Astrocyte (in vitro differentiated cells and primary cell): ENCODE measurements around the gene MAG. TPM values are rescaled to one million over a fixed set of nuclear protein-coding genes. Genes with fewer than 3 reads are reported as not detected.

Experiments used
- DNase-seq: peaks from one replicate; pipeline ENCODE4 v3.0.0-alpha.2; 2010; ENCODE audit warnings: low read depth
- FAIRE-seq: peaks from 2 replicates; lab custom pipeline; 2011; peaks lifted over from hg19 to GRCh38; lab: Jason Lieb, UNC
- H2AFZ ChIP-seq: 2 replicates; pipeline ENCODE4 v1.6.0; 2012; ENCODE audit warnings: low read depth, low read length, inconsistent platforms
- H3K27ac ChIP-seq: 2 replicates; pipeline ENCODE4 v1.5.1; 2011; ENCODE audit warnings: low read depth, low read length, inconsistent platforms
- H3K27me3 ChIP-seq: 2 replicates; pipeline ENCODE4 v1.6.0; 2011; ENCODE audit warnings: low read length, inconsistent platforms; ENCODE audit not compliant: insufficient read depth
- H3K36me3 ChIP-seq: 2 replicates; pipeline ENCODE4 v1.5.1; 2011; ENCODE audit warnings: low read length, inconsistent platforms; ENCODE audit not compliant: insufficient read depth
- H3K4me1 ChIP-seq: 2 replicates; pipeline ENCODE4 v1.5.1; 2011; ENCODE audit warnings: low read length, inconsistent platforms; ENCODE audit not compliant: insufficient read depth
- H3K4me2 ChIP-seq: 2 replicates; pipeline ENCODE4 v1.6.0; 2012; ENCODE audit warnings: low read length, inconsistent platforms
- H3K4me3 ChIP-seq: 2 replicates; pipeline ENCODE4 v1.5.1; 2011; ENCODE audit warnings: low read depth, mild to moderate bottlenecking, low read length, inconsistent platforms; ENCODE audit not compliant: insufficient read depth
- H3K79me2 ChIP-seq: 2 replicates; pipeline ENCODE4 v1.6.0; 2012; ENCODE audit warnings: mild to moderate bottlenecking, low read length, inconsistent platforms; ENCODE audit not compliant: insufficient read depth
- H3K9ac ChIP-seq: 2 replicates; pipeline ENCODE4 v1.6.0; 2012; ENCODE audit warnings: mild to moderate bottlenecking, low read length, inconsistent platforms
- H3K9me3 ChIP-seq: 2 replicates; pipeline ENCODE4 v1.5.1; 2012; ENCODE audit warnings: low read depth, mild to moderate bottlenecking, low read length, inconsistent platforms; ENCODE audit not compliant: insufficient read depth
- H4K20me1 ChIP-seq: 2 replicates; pipeline ENCODE4 v1.6.0; 2012; ENCODE audit warnings: low read length, inconsistent platforms; ENCODE audit not compliant: insufficient read depth
- H3K27ac Mint-ChIP-seq: one replicate; pipeline ENCODE4 v1.8.0; 2021; ENCODE audit warnings: mild to moderate bottlenecking, mixed read lengths; ENCODE audit not compliant: unreplicated experiment
- H3K27me3 Mint-ChIP-seq: one replicate; pipeline ENCODE4 v1.8.0; 2021; ENCODE audit warnings: low read depth, mixed read lengths; ENCODE audit not compliant: unreplicated experiment
- H3K36me3 Mint-ChIP-seq: one replicate; pipeline ENCODE4 v1.8.0; 2021; ENCODE audit warnings: low read depth, mixed read lengths; ENCODE audit not compliant: unreplicated experiment
- H3K4me1 Mint-ChIP-seq: one replicate; pipeline ENCODE4 v1.8.0; 2021; ENCODE audit warnings: low read depth, mixed read lengths; ENCODE audit not compliant: unreplicated experiment
- H3K4me3 Mint-ChIP-seq: one replicate; pipeline ENCODE4 v1.8.0; 2021; ENCODE audit warnings: mild to moderate bottlenecking, moderate library complexity, mixed read lengths; ENCODE audit not compliant: unreplicated experiment
- H3K9me3 Mint-ChIP-seq: one replicate; pipeline ENCODE4 v1.8.0; 2021; ENCODE audit warnings: mild to moderate bottlenecking, mixed read lengths; ENCODE audit not compliant: unreplicated experiment
- EZH2 ChIP-seq: IDR thresholded peaks from 2 replicates; pipeline ENCODE4 v1.6.1; 2012; ENCODE audit warnings: mild to moderate bottlenecking, low read length, inconsistent platforms; ENCODE audit not compliant: insufficient read depth
- total RNA-seq: library from RNA; stranded (reverse); gene quantifications from 2 replicates; pipeline ENCODE4 v1.2.1, GENCODE V29; 2021
- TF ChIP-seq, protein P1 (sequence below): IDR thresholded peaks from 2 replicates; pipeline ENCODE4 v1.5.1; 2011; ENCODE audit warnings: low read depth, mild to moderate bottlenecking, inconsistent platforms, low read length, moderate library complexity; ENCODE audit not compliant: insufficient read depth

Gene MAG
- total RNA-seq, 1 donor from 2014 or later, result not detected

DNA sequence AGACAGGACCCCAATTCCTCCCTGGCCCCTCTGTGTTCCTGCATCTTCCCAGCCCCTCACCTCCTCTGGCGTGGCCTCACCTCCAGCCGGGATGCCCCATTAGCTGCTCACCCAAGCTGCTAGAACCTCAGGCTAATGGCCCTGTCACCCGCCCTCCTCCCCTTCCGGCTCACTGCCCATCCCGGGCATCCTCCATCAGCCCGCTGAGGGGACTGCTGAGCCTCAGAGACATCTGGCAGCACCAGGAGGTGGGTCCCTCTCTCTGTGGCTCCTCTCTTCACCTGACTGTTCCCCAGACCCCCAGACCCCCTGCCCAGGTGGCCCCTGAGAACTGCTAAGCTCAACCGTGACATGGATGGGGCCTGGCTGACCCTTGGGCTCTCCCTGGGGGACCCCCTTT lies 58.6 kb downstream of the MAG start:
- Histone ChIP-seq H3K36me3 (no peaks in the 10 kb centered on the region), H3K4me1 (no peaks in the 10 kb centered on the region), H3K4me2 (no peak overlapping the region), H2AFZ (no peak overlapping the region), H3K4me3 (no peak overlapping the region), H3K27me3 (peaks cover 3% of the 10 kb centered on the region), H4K20me1 (no peaks in the 10 kb centered on the region), H3K27ac (no peak overlapping the region), H3K9me3 (no peaks in the 10 kb centered on the region), H3K79me2 (no peaks in the 10 kb centered on the region), H3K9ac (no peak overlapping the region)
- FAIRE-seq (no peak), DNase-seq (no peak)
- Mint-ChIP-seq H3K27ac (no peak overlapping the region), H3K36me3 (no peaks in the 10 kb centered on the region), H3K4me3 (no peak overlapping the region), H3K4me1 (peaks cover 3% of the 10 kb centered on the region), H3K9me3 (no peaks in the 10 kb centered on the region), H3K27me3 (peaks cover 44% of the 10 kb centered on the region)
- no peak for TF ChIP-seq EZH2
- TF ChIP-seq, protein P1, sequence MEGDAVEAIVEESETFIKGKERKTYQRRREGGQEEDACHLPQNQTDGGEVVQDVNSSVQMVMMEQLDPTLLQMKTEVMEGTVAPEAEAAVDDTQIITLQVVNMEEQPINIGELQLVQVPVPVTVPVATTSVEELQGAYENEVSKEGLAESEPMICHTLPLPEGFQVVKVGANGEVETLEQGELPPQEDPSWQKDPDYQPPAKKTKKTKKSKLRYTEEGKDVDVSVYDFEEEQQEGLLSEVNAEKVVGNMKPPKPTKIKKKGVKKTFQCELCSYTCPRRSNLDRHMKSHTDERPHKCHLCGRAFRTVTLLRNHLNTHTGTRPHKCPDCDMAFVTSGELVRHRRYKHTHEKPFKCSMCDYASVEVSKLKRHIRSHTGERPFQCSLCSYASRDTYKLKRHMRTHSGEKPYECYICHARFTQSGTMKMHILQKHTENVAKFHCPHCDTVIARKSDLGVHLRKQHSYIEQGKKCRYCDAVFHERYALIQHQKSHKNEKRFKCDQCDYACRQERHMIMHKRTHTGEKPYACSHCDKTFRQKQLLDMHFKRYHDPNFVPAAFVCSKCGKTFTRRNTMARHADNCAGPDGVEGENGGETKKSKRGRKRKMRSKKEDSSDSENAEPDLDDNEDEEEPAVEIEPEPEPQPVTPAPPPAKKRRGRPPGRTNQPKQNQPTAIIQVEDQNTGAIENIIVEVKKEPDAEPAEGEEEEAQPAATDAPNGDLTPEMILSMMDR, result no peak

DNA sequence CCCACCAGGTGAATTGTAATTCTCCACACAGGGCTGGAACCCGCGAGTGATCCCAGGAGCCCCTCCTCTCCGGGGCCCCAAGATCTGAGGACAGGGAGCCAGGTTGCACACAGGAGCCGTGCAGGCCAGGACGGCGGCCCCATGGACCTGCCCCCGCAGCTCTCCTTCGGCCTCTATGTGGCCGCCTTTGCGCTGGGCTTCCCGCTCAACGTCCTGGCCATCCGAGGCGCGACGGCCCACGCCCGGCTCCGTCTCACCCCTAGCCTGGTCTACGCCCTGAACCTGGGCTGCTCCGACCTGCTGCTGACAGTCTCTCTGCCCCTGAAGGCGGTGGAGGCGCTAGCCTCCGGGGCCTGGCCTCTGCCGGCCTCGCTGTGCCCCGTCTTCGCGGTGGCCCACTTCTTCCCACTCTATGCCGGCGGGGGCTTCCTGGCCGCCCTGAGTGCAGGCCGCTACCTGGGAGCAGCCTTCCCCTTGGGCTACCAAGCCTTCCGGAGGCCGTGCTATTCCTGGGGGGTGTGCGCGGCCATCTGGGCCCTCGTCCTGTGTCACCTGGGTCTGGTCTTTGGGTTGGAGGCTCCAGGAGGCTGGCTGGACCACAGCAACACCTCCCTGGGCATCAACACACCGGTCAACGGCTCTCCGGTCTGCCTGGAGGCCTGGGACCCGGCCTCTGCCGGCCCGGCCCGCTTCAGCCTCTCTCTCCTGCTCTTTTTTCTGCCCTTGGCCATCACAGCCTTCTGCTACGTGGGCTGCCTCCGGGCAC lies 59.6 kb downstream of the MAG start:
- no peaks in the 10 kb centered on the region for H3K9me3 Mint-ChIP-seq
- H2AFZ ChIP-seq, result no peak overlapping the region
- TF ChIP-seq, protein P1, result no peak
- no peak for TF ChIP-seq EZH2
- H3K27me3 Mint-ChIP-seq, result peaks cover 43% of the 10 kb centered on the region
- H3K36me3 ChIP-seq, result no peaks in the 10 kb centered on the region
- no peak overlapping the region for H3K27ac ChIP-seq
- no peak overlapping the region for H3K4me2 ChIP-seq
- H3K79me2 ChIP-seq, result no peaks in the 10 kb centered on the region
- FAIRE-seq (no peak), DNase-seq (no peak)
- peaks cover 3% of the 10 kb centered on the region for H3K4me1 Mint-ChIP-seq
- H3K4me1 ChIP-seq, result no peaks in the 10 kb centered on the region
- H3K36me3 Mint-ChIP-seq, result no peaks in the 10 kb centered on the region
- no peaks in the 10 kb centered on the region for H4K20me1 ChIP-seq
- H3K9me3 ChIP-seq, result no peaks in the 10 kb centered on the region
- peaks cover 3% of the 10 kb centered on the region for H3K27me3 ChIP-seq
- H3K4me3 Mint-ChIP-seq, result no peak overlapping the region
- no peak overlapping the region for H3K4me3 ChIP-seq
- no peak overlapping the region for H3K27ac Mint-ChIP-seq
- H3K9ac ChIP-seq, result no peak overlapping the region

DNA sequence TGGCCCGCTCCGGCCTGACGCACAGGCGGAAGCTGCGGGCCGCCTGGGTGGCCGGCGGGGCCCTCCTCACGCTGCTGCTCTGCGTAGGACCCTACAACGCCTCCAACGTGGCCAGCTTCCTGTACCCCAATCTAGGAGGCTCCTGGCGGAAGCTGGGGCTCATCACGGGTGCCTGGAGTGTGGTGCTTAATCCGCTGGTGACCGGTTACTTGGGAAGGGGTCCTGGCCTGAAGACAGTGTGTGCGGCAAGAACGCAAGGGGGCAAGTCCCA lies 60.2 kb downstream of the MAG start:
- no peak overlapping the region for H3K4me3 ChIP-seq
- DNase-seq, result no peak
- no peak overlapping the region for H2AFZ ChIP-seq
- TF ChIP-seq EZH2, result no peak
- H3K27me3 ChIP-seq, result peaks cover 3% of the 10 kb centered on the region
- no peaks in the 10 kb centered on the region for H3K36me3 ChIP-seq
- H4K20me1 ChIP-seq, result no peaks in the 10 kb centered on the region
- no peaks in the 10 kb centered on the region for H3K9me3 ChIP-seq
- H3K27ac Mint-ChIP-seq, result no peak overlapping the region
- FAIRE-seq, result no peak
- no peaks in the 10 kb centered on the region for H3K9me3 Mint-ChIP-seq
- H3K4me2 ChIP-seq, result no peak overlapping the region
- no peak overlapping the region for H3K4me3 Mint-ChIP-seq
- no peak overlapping the region for H3K9ac ChIP-seq
- H3K27ac ChIP-seq, result no peak overlapping the region
- H3K27me3 Mint-ChIP-seq, result peaks cover 37% of the 10 kb centered on the region
- H3K4me1 Mint-ChIP-seq, result peaks cover 1% of the 10 kb centered on the region
- H3K79me2 ChIP-seq, result no peaks in the 10 kb centered on the region
- H3K4me1 ChIP-seq, result no peaks in the 10 kb centered on the region
- no peaks in the 10 kb centered on the region for H3K36me3 Mint-ChIP-seq
